Fibroblast of skin of scalp (primary cell): ENCODE measurements around the gene PICALM.
"Not testable (repeated sequence)": the region's sequence is repeated elsewhere in the genome, so short reads cannot be mapped to it uniquely, and the experiment has no call there.

Source experiments
- DNase-seq: peaks from one replicate; pipeline ENCODE4 v3.0.0-alpha.2; 2013

The PICALM gene

GRCh38 chr11:85976525-85976924, 92.4 kb downstream of the PICALM start:
- DNase-seq, result no peak

- no peak for DNase-seq
Observed at GRCh38 chr11:85974122-85974521, 94.8 kb downstream of the PICALM start.

- DNase-seq, result no peak
Observed at GRCh38 chr11:85970593-85970992, 98.3 kb downstream of the PICALM start.

- DNase-seq, result no peak
Observed at GRCh38 chr11:85967457-85967856, 101.4 kb downstream of the PICALM start.

GRCh38 chr11:85965202-85965601, 103.7 kb downstream of the PICALM start:
- DNase-seq, result peak; percentile 30

- peak; percentile 34 for DNase-seq
Observed at GRCh38 chr11:85961930-85962363, 106.9 kb downstream of the PICALM start.

- no peak for DNase-seq
Observed at GRCh38 chr11:85961130-85961529, 107.8 kb downstream of the PICALM start.

GRCh38 chr11:85960678-85961077, 108.2 kb downstream of the PICALM start:
- no peak for DNase-seq

GRCh38 chr11:85955531-85955930, 113.4 kb downstream of the PICALM start:
- peak; percentile 88 for DNase-seq

- DNase-seq, result no peak
Observed at GRCh38 chr11:85953491-85954143, 115.3 kb downstream of the PICALM start.

GRCh38 chr11:85952108-85952485, 116.8 kb downstream of the PICALM start:
- not testable (repeated sequence) for DNase-seq

GRCh38 chr11:85951428-85952107, 117.3 kb downstream of the PICALM start:
- no peak for DNase-seq

GRCh38 chr11:85951049-85951405, 117.9 kb downstream of the PICALM start:
- no peak for DNase-seq

- no peak for DNase-seq
Observed at GRCh38 chr11:85950317-85951048, 118.4 kb downstream of the PICALM start.

GRCh38 chr11:85949798-85950197, 119.1 kb downstream of the PICALM start:
- no peak for DNase-seq

GRCh38 chr11:85948884-85949283, 120.0 kb downstream of the PICALM start:
- DNase-seq, result no peak

GRCh38 chr11:85947431-85948272, 121.2 kb downstream of the PICALM start:
- peak; percentile 87 for DNase-seq

GRCh38 chr11:85946221-85946620, 122.7 kb downstream of the PICALM start:
- DNase-seq, result no peak

- DNase-seq, result no peak
Observed at GRCh38 chr11:85945788-85946187, 123.1 kb downstream of the PICALM start.

GRCh38 chr11:85945296-85945695, 123.6 kb downstream of the PICALM start:
- DNase-seq, result no peak

GRCh38 chr11:85941380-85941973, 127.4 kb downstream of the PICALM start:
- peak; percentile 66 for DNase-seq
